ENCODE data around the gene RTP3.
"Not testable (repeated sequence)": the region's sequence is repeated elsewhere in the genome, so short reads cannot be mapped to it uniquely, and the experiment has no call there.

Gene RTP3

DNA sequence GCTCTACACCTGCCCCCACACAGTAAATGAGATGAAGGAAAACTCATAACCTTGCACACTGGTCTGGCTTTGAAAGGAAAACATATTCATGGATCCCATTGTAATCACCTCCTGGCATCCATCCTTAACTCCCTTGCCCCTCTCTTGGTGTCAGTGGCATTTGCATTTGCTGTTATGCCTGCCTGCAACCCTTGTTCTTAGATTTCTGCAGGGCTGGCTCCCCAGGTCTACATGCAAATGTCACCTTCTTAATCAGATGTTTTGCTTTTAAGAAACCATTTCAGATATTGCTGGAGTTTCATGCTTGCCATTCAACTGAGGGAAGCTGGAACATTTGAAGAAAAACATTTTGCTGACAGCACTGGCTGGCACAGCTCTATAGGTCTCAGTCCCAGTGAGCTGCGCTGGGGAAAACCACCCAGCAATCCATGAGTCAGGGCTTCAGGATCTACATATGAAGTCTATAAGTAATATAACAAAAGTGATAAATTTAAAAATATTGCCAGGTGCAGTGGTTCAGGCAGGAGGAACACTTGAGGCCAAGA, 49.2 kb downstream of the RTP3 start:
- no peak for DNase-seq (ENCODE audit: low read depth)

DNA sequence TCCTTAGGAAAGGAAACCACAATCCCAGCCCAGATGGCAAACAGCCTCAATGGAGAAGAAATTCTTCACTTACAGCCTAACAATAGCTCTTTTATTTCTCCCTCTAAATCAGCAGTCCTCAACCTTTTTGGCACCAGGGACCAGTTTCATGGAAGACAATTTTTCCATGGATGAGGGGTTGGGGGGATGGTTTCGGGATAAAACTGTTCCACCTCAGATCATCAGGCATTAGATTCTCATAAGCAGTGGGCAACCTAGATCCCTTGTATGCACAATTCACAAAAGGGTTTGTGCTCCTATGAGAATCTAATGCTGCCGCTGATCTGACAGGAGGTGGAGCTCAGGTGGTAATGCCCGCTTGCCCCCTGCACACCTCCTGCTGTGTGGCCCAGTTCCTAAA, 50.8 kb downstream of the RTP3 start:
- not testable (repeated sequence) for DNase-seq (ENCODE audit: low read depth)

DNA sequence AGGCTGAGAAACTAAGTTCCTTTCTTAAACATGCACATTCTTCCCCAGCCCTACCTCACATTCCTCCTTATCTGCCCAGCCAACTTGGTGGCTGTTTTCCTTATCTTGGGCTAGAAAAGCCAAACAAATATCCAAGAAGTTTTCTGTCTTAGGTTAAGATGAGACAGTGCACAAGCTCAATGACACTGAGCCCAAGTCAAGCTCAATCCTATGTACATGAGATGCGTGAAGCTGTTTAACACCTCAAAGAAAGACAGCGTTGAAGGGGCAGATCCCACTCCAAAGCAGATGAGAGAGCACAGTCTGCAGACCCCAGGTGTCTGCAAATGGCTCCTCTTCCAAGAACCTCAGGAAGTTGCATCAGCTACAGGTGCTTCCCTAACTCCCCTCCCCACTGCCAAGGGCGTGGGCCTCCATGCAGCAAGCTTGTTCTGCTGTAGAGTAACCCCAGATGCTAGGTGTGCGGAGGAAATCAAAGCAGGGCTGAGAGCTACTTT, 51.7 kb downstream of the RTP3 start:
- DNase-seq (ENCODE audit: low read depth), result no peak

DNA sequence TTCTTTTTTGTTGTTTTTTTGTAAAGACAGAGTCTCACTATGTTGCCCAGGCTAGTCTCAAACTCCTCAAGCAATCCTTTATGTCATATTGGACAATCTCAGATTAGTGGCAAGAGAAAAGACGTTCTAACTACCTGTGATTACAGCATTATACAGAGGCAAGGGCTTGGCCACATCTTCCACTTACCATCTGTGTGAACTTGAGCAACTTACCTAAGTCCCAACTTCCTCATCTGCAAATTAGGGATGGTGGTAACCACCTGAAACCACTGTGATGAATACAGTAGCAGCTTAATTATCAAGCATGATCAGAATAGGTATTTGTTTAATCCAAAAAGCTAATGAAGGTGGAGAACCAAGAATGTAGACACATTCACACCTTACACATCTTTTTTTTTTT, 52.2 kb downstream of the RTP3 start:
- no peak for DNase-seq (ENCODE audit: low read depth)

Data from non-pigmented ciliary epithelial cell (primary cell).